GM18517 (cell line): ENCODE results near the gene UBAC1.
"Not testable (repeated sequence)": the region's sequence is repeated elsewhere in the genome, so short reads cannot be mapped to it uniquely, and the experiment has no call there.

ENCODE experiments used
- ATAC-seq: cut with Tn5 transposase; IDR thresholded peaks from one replicate; pipeline ENCODE4 v1.9.1; 2021; ENCODE audit warnings: mild to moderate bottlenecking, moderate library complexity; ENCODE audit not compliant: unreplicated experiment

UBAC1 gene

GRCh38 chr9:135923508-135923907, 37.7 kb downstream of the UBAC1 start:
- no peak for ATAC-seq

DNA sequence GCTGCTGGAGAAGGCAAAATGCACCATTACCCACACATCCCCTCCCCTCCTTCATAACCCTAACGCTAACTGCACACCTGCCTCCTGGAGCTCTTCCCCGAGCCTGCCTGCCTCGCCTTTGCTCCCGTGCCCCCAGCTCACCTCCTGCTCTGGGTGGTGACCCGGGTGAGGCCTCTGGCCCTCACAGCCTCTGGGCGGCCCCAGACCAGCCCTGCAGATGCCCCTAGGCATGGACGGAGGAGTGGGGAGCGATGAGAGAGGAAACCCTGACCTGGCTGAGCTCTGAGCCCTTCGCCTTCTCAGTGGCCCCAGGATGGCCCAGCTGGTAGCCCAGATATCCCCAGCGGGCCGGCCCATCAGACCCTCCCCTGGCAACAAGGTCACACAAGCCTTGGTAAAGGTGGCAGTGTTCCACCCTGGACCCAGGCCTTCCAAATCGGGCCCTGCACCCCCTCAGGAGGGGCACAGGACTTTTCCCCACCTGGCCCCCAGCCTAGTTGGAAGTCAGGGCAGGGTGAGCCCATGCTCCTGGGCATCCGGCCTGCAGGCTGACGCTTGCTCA, 39.3 kb downstream of the UBAC1 start:
- no peak for ATAC-seq

- no peak for ATAC-seq
Measured at GRCh38 chr9:135920973-135921585, 40.1 kb downstream of the UBAC1 start.

GRCh38 chr9:135920256-135920930, 40.8 kb downstream of the UBAC1 start:
- ATAC-seq = no peak

- no peak for ATAC-seq
Measured at GRCh38 chr9:135919318-135919890, 41.8 kb downstream of the UBAC1 start.

GRCh38 chr9:135916227-135916626, 44.9 kb downstream of the UBAC1 start:
- ATAC-seq = not testable (repeated sequence)

GRCh38 chr9:135914921-135915320, 46.3 kb downstream of the UBAC1 start:
- ATAC-seq = no peak

- ATAC-seq = not testable (repeated sequence)
Measured at GRCh38 chr9:135911233-135911632, 49.9 kb downstream of the UBAC1 start.

- ATAC-seq = no peak
Measured at GRCh38 chr9:135910757-135911156, 50.4 kb downstream of the UBAC1 start.

- no peak for ATAC-seq
Measured at GRCh38 chr9:135910216-135910615, 51.0 kb downstream of the UBAC1 start.

GRCh38 chr9:135909371-135909770, 51.8 kb downstream of the UBAC1 start:
- ATAC-seq = no peak

DNA sequence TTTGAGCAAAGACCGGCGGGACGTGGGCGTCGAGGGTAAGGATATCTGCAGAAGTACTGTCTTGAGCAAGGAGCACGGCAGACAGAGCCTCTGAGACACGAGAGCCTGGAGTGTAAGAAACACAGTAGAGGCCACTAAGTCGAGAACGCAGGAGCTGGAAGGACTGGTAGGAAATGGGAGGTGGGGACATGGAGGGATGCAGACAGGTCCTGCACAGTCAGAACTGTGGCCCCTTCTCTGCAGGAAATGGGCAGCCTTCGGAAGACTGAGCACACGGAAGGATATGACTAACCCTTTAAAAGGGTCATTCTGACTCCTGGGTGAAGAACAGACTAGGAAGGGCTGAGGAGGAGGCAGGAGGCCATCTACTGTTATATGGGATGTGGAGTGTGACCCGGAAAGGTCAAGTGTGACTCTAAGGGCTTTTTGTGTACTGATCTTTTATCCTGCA, 52.4 kb downstream of the UBAC1 start:
- no peak for ATAC-seq

DNA sequence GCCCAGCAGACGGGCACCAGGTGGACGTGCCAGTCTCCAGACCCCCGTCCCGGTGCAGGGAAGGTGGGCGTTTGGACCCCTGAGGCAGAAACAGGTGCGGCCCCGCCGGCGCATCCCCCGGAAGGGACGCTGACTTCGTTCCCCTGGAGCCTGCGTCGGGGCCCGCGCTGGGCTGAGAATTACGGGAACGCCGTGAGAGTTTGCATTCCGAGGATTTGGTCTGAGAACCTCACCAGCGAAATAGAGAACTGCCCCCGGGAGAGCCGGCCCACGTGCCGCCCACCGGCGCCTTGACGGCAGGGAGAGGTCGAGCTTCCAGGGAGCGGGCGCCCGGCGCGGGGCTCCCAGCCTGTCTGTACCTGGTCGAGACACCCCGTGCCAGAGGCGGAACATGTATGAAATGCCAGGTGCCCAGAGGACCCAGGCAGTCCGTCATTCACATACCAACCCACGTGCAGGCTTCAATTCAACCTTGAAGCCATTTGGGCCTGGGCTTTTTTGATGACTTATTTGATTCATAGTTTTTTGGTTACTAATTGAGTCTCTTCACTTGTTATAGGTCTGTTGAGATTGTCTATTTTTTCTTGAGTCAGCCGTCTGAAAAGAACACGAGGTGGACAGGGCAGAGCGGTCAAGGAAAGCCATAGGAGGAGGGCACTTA, 53.0 kb downstream of the UBAC1 start:
- ATAC-seq = no peak

GRCh38 chr9:135907431-135908092, 53.6 kb downstream of the UBAC1 start, which contains the start of gene CAMSAP1:
Gene CAMSAP1 (minus strand): TSS chr9:135907546. CDS start chr9:135907159, 387 bp downstream.
- ATAC-seq = peak; percentile 74

DNA sequence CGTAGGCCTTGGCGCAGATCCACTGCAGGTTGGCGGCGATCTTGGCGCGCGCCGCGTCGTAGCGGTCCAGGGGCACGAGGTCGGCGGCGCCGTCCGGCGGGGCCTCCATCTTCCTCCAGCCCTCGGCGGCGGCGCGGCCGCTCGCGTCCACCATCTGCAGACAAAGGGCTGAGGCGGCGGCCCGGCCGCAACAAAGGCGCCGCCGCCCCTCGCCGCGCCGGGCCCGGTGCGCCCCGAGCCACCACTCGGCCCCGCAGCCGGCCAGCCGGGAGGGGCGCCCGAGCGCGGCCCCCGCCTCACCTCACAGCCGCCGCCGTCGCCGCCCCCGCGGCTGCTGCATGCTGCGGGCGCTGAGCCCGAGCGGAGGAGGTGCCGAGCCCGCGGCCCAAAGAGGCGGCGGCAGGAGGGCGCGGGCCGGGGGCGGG, 54.2 kb downstream of the UBAC1 start:
- ATAC-seq = peak; percentile 17

GRCh38 chr9:135906291-135907005, 54.7 kb downstream of the UBAC1 start:
- peak; percentile 7 for ATAC-seq

GRCh38 chr9:135905380-135906258, 55.6 kb downstream of the UBAC1 start:
- no peak for ATAC-seq

- no peak for ATAC-seq
Measured at GRCh38 chr9:135903786-135904520, 57.2 kb downstream of the UBAC1 start.

GRCh38 chr9:135903358-135903656, 57.9 kb downstream of the UBAC1 start:
- no peak for ATAC-seq
